AG04450 (cell line): ENCODE data around the gene DPYSL5. TPM values are rescaled to one million over a fixed set of nuclear protein-coding genes. Genes with fewer than 3 reads are reported as not detected.

Source experiments
- CTCF ChIA-PET: fragments of 300-600, 350-600 bp; formaldehyde crosslinking; extraction: SDS; loops from one replicate; lab custom pipeline; 2022; ENCODE audit warnings: antibody characterized with exemption, inconsistent platforms; lab: Charles Lee
- POLR2A ChIA-PET: fragments of 350-600 bp; formaldehyde crosslinking; extraction: SDS; loops from one replicate; lab custom pipeline; 2021; ENCODE audit warnings: antibody characterized with exemption, inconsistent platforms; lab: Yijun Ruan, JAX
- DNase-seq: peaks from one replicate; pipeline ENCODE4 v3.0.0-alpha.2; 2011; ENCODE audit warnings: low read depth, low spot score
- H3K27ac ChIP-seq: one replicate; pipeline ENCODE4 v1.5.1; 2012; ENCODE audit warnings: low read depth, low read length, control low read depth
- H3K27me3 ChIP-seq: one replicate; pipeline ENCODE4 v1.6.0; 2012; ENCODE audit warnings: low read length; ENCODE audit not compliant: control insufficient read depth, insufficient read depth
- H3K4me3 ChIP-seq: 2 replicates; pipeline ENCODE4 v1.5.1; 2011; ENCODE audit warnings: mild to moderate bottlenecking, low read depth, low read length, control low read depth
- H3K9me3 ChIP-seq: 2 replicates; pipeline ENCODE4 v1.5.1; 2012; ENCODE audit warnings: low read length; ENCODE audit not compliant: control insufficient read depth, insufficient read depth
- polyA plus RNA-seq: library from polyadenylated mRNA; depleted of rRNA; stranded (reverse); fragments of >200 nt; gene quantifications from 2 replicates; pipeline ENCODE4 v1.2.3, GENCODE V29; 2011
- TF ChIP-seq, protein P1 (sequence below): IDR thresholded peaks from 2 replicates; pipeline ENCODE4 v1.5.1; 2011; ENCODE audit warnings: low read depth, low read length, control low read depth, inconsistent platforms

The DPYSL5 gene
- polyA plus RNA-seq, 1 experiment, result not detected

GRCh38 chr2:26945991-26946750 is 98.2 kb downstream of the DPYSL5 start:
- no peak overlapping the region for H3K27ac ChIP-seq
- H3K9me3 ChIP-seq, result no peaks in the 10 kb centered on the region; the same call in 1 of the 2 replicates
- ChIA-PET POLR2A (interaction anchor here (0.6 kb wide), 1 partner anchor 103 kb away, joined by 3 read pairs; no protein-coding TSS in a partner anchor), CTCF (interaction anchor here (0.6 to 9.4 kb wide), 3 partner anchors 9 to 101 kb away, joined by 3 to 95 read pairs (median 5); no protein-coding TSS in a partner anchor)
- H3K4me3 ChIP-seq, result no peak overlapping the region
- TF ChIP-seq, protein P1, sequence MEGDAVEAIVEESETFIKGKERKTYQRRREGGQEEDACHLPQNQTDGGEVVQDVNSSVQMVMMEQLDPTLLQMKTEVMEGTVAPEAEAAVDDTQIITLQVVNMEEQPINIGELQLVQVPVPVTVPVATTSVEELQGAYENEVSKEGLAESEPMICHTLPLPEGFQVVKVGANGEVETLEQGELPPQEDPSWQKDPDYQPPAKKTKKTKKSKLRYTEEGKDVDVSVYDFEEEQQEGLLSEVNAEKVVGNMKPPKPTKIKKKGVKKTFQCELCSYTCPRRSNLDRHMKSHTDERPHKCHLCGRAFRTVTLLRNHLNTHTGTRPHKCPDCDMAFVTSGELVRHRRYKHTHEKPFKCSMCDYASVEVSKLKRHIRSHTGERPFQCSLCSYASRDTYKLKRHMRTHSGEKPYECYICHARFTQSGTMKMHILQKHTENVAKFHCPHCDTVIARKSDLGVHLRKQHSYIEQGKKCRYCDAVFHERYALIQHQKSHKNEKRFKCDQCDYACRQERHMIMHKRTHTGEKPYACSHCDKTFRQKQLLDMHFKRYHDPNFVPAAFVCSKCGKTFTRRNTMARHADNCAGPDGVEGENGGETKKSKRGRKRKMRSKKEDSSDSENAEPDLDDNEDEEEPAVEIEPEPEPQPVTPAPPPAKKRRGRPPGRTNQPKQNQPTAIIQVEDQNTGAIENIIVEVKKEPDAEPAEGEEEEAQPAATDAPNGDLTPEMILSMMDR, result no peak
- no peak for DNase-seq
- peaks cover 38% of the 10 kb centered on the region for H3K27me3 ChIP-seq

GRCh38 chr2:26946841-26947784 is 99.2 kb downstream of the DPYSL5 start:
- TF ChIP-seq, protein P1, result no peak
- ChIA-PET CTCF (interaction anchor here (9.4 kb wide), 1 partner anchor 102 kb away, joined by 95 read pairs; no protein-coding TSS in a partner anchor), POLR2A (no interaction called here)
- no peak for DNase-seq
- Histone ChIP-seq H3K4me3 (no peak overlapping the region), H3K27me3 (peaks cover 34% of the 10 kb centered on the region), H3K27ac (no peak overlapping the region), H3K9me3 (no peaks in the 10 kb centered on the region; the same call in 1 of the 2 replicates)

DNA sequence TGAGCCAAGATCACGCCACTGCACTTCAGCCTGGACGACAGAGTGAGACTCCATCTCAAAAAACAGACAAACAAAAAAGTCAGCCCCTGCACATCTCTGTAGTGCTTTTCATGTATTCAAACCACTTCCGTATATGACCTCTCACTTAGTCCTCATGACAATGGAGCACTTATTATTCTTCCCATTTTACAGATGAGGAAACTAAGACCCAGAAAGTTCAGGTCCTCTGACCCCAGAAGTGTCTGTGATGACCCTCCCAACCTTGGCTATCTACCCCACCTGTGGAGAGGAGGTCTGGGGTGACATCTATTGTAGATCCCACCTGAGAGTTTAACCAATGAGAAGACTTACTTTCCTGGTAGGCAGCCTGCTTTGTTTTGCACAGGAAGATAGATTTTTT is 100.9 kb downstream of the DPYSL5 start:
- CTCF ChIA-PET, result interaction anchor here (1.2 kb wide), 1 partner anchor 13 kb away, joined by 4 read pairs; no protein-coding TSS in a partner anchor
- Histone ChIP-seq H3K27me3 (peaks cover 37% of the 10 kb centered on the region), H3K4me3 (no peak overlapping the region), H3K9me3 (no peaks in the 10 kb centered on the region), H3K27ac (no peak overlapping the region)
- no peak for DNase-seq
- TF ChIP-seq, protein P1, result no peak
- POLR2A ChIA-PET, result no interaction called here

- ChIA-PET POLR2A (no interaction called here), CTCF (interaction anchor here (1.1 kb wide), 1 partner anchor 105 kb away, joined by 3 read pairs; no protein-coding TSS in a partner anchor)
- DNase-seq, result no peak
- Histone ChIP-seq H3K27ac (no peak overlapping the region), H3K9me3 (no peaks in the 10 kb centered on the region), H3K27me3 (peaks cover 41% of the 10 kb centered on the region), H3K4me3 (no peak overlapping the region)
- TF ChIP-seq, protein P1, result no peak
Measured at GRCh38 chr2:26950246-26950645, 102.3 kb downstream of the DPYSL5 start.
